NCI-H1436 (cell line): ENCODE measurements around the gene RASD1.

Experiments used
- DNase-seq: peaks from one replicate; lab custom pipeline; 2025; lab: John Stamatoyannopoulos, UW

RASD1 gene, protein sequence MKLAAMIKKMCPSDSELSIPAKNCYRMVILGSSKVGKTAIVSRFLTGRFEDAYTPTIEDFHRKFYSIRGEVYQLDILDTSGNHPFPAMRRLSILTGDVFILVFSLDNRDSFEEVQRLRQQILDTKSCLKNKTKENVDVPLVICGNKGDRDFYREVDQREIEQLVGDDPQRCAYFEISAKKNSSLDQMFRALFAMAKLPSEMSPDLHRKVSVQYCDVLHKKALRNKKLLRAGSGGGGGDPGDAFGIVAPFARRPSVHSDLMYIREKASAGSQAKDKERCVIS

DNA sequence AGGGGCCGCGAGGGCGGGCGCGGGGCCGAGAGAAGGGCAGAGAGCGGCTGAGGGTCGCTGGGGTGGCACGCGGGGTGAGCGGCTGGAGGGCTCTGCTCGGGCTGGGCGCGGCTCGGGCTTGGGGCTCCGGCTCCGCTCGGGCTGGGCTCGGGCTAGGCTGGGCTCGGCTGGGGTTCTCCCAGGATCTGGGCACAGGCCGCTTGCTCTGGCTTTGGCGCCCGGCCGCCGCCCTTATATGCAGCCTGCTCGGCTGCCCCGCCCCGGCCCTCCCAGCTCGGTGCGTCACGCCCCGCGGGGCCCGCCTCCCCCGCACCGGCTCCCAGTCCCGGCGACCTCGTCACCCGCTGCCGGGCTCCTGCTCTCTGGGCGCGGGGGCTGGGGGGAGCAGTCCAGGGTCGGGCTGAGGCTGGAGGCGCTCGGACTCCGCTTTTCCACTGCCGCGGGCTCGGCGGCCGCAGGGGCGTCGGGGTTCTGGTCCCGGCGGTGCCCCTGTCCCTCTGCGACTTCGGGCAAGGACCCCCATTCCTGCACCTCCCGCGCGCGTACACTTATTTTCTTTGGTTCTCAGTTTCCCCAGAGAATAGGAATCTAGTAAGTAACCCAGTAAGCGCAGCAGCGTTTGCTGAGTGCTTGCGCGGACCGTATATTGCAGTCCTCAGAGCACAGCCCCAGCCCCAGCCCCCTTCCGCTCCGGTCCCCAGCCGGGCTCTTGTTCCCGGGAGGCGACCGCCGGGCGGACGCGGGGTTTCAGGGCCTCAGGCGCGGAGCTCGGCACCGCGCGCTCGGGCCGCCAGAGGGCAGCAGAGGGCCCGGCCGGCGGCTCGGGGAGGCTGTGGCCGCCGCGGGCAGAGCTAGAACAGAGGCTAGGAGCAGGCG, at the start of gene RASD1:
TSS of gene RASD1 (minus strand) at position 207 of the 876 bp plus-strand sequence. CDS start 214 bp downstream, outside the sequence.
- DNase-seq, result peak; percentile 86

DNA sequence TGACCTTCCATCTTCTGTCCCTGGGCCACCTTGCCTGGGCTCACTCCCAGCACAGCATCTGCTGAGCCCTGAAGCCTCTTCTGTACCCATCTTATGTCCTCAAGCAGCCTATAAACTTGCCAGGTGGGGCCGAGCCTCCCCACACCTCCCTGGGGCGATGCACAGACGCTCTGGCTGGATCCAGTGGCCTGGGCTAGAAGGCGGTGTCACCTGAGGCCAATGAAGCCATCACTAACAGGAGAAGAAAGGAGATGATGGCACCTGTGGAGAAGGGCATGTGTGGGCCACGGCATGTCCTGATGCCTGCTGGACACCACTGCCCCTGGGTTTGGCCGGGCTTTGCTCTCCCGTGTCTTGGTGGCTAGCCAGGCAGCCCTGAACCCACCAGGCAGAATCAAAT, 49.8 kb upstream of the RASD1 start:
- DNase-seq, result no peak

DNA sequence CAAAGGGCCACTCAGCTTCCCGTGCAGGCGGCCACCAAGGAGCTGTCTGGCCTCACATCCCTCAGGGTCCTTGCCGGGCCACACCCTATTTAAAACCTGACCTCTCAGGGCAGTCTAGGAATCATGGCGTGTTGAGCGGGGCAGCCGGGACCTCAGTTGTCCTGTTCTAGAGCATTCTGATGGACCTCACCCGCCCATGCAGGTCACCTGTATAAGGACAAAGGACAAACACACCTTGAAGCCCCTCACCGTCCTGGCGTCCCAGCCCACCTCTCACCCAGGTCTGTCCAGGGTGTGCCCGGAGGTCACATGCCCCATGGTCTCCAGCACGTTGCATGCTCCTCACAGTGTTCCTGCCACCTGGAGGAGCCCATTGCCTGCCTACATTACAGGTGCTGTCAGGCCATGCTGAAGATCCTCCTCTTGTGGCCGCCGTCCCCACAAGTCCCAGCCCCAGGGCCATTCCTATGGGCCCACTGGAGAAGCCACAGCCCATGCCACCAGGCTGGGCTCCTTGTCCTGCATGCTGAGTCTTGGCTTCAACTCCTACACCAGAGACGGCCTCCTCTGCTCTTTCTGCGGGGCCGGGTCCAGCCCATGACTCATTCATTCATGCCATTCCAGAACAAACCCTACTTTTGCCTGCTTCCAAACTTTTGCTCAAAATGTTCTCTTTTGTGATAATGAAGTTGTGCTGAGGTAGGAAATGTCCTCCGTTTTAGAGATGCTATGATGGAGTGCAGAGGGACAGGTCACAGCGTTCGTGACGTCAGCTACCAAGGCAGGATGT, 49.0 kb upstream of the RASD1 start:
- DNase-seq, result no peak

DNA sequence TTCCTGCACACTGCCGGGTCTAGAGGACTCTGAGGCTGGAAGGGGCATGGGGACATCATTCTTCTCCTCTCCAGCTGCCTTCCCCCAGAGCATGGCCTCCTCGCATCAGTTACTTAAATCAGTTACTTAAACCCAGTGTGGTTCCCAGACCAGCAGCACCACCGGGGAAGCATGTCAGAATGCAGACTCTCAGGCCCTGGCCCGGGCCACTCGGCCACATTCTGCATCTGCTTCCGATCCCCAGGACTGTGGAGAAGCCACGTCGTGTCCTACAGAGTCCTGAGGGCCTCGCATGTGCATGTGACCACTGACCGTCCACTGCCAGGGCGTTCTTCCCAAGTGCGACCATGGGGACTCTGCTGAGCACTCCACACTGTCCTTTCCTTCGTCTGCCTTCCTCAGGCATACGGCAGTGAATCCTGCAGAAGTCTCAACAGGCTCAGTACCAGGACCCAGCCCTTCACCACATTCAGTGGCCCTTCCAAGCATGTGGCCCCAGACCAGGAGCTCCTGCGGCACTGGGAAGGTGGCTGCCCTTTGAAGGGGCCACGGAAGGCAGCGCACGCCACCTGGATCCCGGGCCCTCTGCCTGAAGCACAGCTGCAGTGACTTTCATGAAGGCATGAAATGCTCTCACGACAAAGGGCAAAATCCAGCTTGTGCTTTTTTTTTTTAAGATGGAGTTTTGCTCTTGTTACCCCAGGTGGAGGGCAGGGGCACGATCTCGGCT, 46.9 kb upstream of the RASD1 start:
- DNase-seq, result no peak

DNA sequence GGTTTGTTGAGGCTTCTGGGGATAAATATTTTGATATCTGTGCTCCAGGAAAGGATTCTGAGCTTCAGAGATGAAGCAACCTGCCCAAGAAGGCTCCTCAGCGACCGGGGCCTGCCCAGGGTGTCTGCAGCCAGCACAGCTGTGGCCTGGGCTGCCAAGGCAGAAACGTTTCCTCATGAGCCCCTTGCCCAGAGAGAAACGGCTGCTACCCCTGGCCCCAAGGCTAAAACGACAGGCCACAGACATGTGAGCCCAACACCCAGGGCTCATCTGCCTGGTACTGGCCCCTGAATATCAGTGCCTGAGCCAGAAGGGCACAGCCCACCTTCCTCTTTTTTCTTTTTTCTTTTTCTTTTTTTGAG, 45.4 kb upstream of the RASD1 start:
- no peak for DNase-seq

DNA sequence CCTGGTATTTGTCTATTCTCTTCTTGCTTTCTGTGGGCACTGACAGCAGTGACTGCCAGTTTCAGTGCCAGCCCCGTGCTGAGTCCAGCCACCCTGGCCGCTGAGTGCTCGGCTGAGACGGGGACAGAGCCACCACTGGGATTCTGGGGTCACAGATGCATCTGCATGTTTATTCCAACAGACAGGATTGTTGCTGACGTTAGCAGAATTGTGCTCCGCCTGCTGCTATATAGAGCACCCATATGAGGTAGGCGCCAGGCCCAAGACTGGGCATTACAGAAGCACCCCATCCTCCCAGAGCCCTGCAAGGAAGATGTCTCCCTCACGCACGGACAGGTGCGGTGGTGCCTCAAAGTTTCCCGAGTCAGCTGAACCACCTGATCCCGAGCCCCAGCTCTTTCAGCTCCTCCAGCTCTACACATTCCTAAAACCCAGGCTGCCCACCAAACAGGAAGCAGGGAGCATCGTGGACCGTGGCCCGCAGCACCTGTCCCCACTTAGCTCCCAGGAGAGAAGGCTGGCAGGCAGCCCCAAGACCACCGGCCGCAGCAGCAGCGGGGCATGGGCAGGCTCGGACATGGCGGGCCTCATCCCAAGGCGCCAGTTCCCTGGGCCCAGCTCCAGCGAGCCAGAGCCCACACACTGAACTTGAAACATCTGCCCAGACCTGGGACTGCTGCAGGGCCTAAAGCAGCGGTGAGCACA, 44.9 kb upstream of the RASD1 start:
- no peak for DNase-seq

DNA sequence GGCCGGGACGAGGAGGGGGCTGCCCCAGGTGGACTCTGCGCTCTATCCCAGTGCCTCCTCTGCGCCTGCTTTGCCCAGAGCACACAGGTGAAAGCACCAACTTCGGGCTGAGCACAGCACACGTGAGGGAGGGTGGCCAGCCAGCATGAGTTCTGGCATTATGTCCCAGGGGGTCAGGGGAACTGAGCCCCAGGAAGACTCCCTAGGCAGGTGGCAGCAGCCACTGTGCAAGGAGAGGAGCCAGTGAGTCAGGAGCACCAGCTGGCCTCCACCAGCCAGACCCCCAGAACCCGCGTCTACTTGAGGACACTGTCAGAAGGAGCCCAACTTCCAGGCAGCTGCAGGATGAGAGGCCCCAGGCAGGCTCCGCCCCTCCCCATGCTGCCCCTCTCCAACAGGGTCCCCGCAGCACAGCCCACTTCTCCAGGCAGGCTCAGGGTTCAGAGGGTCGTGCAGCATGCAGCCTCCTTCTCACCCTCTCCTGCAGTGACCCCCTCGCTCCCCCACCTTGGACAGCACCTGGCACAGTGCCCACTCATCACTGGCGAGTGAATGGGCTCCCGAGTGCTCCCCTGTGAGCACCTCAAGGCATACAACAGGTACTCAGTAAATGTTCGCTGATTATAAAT, 44.2 kb upstream of the RASD1 start:
- DNase-seq, result peak; percentile 60

DNA sequence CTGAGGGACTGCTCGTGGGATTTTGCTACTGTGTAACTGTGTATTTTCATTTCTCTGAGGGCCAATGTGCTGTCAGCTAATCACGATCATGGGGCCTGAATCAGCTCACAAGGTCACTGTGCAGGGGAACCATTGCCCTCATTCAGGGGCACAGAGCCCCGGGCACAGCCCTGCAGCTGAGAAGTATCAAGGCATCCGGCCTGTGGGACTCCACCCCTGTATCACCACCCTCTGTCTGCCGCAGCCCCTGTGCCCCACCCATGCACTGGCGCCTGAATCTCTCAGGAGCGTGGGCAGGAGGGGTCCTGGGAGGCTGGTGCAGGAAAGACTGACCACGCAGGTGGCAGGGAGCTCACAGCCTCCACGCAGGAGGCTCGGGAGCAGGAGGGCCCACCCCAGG, 43.4 kb upstream of the RASD1 start:
- DNase-seq, result no peak

DNA sequence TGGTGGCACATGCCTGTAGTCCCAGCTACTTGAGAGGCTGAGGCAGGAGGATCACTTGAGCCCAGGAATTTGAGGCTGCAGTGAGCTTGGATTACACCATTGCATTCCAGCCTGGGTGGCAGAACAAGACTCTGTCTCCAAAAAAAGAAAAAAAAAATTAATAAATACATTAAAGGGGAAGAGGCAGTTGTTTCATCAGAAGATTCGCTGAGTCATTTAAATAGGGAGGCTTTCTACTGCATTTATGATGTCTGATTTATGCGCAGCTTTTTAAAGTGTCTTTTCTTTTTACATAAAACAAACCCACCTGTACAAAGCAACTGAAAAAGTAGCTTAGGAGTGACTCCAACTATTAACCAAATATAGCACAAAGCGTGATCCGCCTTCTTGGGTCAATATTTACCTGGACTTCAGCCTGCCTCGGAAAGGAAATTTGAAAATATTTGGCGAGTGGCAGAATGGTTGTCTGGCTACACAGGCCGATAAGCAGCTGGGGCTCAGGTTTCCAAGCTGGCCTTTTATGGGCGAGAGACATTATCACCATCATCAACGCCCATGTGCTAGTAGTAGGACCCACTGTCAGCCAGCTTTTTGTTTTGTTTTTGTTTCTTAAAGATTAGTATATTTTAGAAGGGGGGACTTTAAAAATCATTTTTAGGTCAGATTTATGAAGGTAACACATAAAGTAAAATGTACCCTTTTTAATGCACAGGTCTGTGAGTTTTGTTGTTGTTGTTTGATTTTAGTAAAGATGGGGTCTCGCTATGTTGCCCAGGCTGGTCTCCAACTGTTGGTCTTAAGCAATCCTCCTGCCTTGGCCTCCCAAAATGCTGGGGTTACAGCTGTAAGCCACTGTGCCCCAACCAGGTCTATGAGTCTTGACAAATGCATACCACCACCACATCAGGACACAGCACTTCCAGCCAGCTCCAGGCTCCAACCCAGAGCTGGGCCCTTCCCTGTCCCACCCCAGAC, 42.5 kb upstream of the RASD1 start:
- peak; percentile 59 for DNase-seq

DNA sequence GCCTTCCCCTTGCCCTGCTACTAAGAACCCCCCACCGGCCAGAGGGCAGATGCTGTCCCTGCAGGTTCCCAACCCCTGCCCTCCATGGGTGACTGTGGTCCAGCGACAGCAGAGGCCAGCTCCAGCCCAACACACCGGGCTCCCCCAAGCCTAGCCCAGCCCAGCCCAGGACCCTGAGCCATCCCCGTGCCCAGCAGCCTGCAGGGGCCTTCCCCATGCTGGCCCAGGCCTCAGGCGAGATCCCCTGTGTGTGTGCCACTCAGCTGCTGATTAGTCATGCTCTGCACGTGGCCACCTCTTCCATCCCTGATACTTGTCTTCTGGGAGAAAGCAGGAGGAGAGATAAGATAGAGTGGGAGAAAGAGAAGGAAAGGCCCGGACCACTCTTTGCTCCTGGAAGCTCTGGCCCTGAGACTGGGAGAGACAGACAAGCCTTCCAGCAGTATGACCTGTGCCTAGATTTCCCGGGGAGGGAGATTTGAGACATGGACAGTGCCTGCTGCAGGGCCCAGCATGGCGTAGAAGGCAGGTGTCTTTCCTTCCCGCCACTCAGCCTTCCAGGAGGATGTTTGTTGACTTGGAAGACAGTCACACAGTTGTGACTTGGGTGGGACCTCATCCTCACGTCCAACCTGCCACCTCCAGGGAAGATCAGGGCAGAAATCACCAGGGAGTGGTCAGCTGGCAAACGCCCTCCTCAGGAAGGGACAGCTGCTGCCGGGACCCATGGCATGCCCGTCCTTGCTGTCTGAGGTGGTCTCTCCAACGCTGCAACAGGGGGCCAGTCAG, 41.3 kb upstream of the RASD1 start:
- no peak for DNase-seq

DNA sequence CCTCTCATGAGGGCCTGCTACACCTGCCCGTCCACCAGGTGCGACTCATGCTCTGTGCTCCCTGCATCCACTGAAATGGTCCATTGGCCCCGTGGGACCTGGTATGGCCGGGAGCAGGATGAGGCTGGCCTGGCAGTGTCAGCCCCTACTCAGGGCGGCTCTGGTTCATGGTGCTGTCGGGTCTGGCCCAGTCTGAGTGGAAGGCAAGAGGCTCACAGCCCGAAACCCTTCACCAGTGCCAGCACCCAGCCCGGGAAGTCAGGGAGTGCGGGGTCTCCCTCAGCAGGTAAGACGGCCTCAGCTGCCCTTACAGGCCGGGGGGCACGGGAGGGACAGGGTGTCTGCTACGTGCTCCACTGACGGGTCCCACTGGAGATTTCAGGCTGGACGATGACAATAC, 40.5 kb upstream of the RASD1 start:
- no peak for DNase-seq

DNA sequence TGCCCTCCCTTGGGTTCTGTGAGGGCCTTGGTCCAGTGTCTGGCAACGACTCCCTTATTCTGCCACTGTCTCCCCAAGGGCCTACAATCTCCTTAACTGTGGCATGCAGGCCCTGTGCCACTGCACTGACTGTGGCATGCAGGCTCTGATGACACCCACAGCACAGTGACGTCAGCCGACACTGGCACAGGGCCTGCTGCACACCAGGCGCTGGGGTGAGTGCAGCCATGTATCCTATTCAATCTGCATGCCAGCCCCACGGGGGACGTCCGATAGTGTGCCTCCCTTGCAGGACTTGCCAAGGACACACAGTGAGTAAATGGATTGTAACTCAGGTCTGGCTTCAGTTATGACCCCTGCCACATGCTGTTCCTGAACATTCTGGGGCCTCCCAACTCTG, 39.8 kb upstream of the RASD1 start:
- DNase-seq, result no peak

DNA sequence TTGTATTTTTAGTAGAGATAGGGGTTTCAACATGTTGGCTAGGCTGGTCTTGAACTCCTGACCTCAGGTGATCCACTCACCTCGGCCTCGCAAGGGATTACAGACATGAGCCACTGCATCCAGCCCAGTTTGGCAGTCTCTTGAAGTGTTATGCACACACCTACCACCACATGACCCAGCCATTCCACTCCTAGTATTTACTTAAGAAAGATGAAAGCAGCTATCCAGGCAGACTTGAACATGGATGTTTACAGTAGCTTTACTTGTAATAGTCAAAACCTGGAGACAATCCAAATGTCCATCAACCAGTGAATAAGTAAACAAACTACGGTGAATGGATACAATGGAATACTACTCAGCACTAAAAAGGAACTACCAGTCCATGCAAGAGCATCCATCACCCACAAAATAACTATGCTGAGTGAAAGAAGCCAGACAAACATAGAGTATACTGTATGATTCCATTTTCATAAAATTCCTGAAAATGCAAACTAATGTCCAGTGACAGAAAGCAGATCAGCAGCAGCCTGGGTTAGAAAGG, 37.8 kb upstream of the RASD1 start:
- DNase-seq, result no peak

DNA sequence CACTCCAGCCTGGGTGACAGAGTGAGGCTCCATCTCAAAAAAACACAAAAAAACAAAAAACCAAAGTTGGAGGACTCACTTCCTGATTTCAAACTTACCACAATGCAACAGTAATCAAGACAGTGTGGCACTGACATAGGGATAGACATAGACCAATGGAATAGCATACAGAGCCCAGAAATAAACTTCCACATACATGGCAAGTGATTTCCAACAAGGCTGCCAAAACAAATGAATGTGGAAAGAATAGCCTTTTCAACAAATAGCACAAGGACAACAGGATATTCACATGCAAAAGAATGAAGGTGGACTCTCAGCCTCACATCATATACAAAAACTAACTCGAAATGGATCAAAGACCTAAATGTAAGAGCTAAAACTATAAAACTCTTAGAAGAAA, 36.8 kb upstream of the RASD1 start:
- DNase-seq, result no peak

DNA sequence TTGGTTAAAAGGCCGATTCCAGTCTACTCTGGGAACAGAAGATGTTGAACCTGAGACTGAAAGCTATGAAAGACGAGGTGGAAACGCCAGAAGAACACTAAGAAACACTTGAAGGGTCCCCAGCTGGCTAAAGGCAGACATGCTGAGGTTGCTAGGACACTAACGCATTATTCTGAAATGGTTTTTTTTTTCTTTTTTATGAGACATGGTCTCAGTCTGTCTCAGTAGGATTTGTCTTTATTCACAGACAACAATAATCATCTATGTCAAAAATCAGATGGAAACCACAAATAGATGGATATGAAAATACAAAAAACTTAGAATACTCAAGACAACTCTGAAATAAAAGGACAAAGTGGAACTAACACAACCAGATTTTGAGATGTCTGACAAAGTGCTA, 35.0 kb upstream of the RASD1 start:
- DNase-seq, result no peak

DNA sequence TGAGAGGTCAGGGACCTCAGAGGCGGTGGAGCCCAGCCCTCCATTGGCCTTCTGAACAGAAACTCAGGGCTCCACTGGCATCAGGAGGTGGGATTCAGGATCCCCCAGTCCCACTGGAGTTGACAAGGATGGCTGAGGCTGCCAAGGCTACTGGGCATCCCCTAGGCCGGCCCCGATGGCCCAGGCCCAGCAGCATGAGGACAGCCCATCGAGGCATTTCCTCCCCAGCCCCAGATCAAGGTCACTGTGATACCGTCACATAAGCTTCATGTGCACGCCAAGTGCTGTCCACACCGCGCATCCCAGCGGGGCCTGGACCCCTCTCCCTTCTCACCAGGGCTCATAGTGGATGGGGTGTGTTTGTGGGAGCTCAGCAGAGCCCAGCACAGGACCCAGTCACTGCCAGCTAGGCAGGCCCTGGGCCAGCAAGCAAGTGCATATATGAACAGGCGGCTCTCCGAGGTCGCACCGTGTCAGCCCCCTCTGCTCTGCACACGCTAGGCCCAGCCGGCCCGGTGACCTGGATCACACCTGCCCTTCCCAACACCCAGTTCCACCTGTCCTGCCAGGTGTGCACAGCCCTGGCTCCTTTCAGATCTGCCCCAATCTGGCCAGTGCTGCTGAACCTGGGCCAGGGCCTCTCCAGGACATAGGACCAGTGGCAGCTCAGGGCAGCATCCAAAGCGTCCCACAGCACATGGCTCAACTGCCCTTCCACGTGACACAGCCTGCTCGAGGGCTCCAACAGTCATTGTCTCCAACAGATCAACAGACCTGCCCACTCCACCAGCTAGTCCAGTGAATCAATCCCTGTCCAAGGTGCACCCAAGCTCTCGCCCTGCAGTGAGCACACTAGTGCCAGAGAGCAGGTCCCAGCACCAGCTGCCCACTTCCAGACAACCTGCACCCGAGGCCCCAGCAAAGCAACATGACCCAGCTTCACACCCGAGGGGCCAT, 32.8 kb upstream of the RASD1 start:
- DNase-seq, result no peak

DNA sequence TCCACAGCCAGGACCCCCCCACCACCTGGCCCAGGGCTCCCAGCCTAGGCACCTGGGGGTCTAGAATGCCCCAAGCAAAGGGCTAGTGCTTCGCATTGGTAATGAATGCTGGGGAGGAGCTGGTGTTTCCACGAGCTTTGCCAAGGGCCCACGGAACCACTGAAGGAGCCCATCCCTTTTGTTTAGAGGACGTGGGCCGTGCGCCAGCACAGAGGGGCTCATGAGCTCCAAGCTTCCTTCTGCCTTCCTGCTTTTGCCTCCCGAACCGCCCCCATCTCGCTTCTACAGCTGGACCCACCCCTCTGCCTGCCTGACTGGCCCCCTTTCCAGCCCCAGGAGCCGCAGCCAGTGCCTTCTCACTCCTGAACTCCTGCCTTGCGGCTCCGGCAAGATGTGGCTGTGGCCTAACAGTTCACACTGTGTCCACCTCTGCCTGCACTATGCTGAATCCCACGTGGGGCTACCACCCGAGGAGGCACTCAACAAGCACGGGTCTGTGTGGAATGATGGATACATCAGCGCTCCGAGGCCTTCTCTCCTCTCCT, 31.8 kb upstream of the RASD1 start:
- DNase-seq, result no peak
